IgD-negative memory B cell (primary cell): ENCODE results near the gene PHF2. TPM values are rescaled to one million over a fixed set of nuclear protein-coding genes. Genes with fewer than 3 reads are reported as not detected.

Experiments used
- H3K27ac Mint-ChIP-seq, 3 donors: one replicate each; pipeline ENCODE4 v1.8.0; 2020 to 2022; ENCODE audit warnings: mild to moderate bottlenecking in 3 of 3, mixed read lengths in 3 of 3, moderate library complexity in 1 of 3
- H3K27me3 Mint-ChIP-seq: one replicate; pipeline ENCODE4 v1.8.0; 2021; ENCODE audit warnings: mixed read lengths
- H3K36me3 Mint-ChIP-seq: one replicate; pipeline ENCODE4 v1.8.0; 2020; ENCODE audit warnings: mild to moderate bottlenecking, mixed read lengths
- H3K4me1 Mint-ChIP-seq, 3 donors: one replicate each; pipeline ENCODE4 v1.8.0; 2020 to 2022; ENCODE audit warnings: mixed read lengths in 3 of 3, mild to moderate bottlenecking in 1 of 3
- H3K4me3 Mint-ChIP-seq, 4 donors: one replicate each; pipeline ENCODE4 v1.8.0; 2020 to 2022; ENCODE audit warnings: mild to moderate bottlenecking in 4 of 4, mixed read lengths in 4 of 4, moderate library complexity in 3 of 4
- H3K9me3 Mint-ChIP-seq, 3 donors: one replicate each; pipeline ENCODE4 v1.8.0; 2020 to 2021; ENCODE audit warnings: mixed read lengths in 3 of 3, mild to moderate bottlenecking in 1 of 3
- polyA plus RNA-seq: library from polyadenylated mRNA; unstranded; fragments of 300-500 nt; fragmentation: Illumina TruSeq; gene quantifications from one replicate; pipeline ENCODE4 v1.2.3, GENCODE V29; 2021

PHF2 gene
- polyA plus RNA-seq, 1 donor from 2014 or later, result 1.6 TPM

- Mint-ChIP-seq H3K4me3 (no peak overlapping the region), H3K4me1 (no peaks in the 10 kb centered on the region), H3K27me3 (no peaks in the 10 kb centered on the region), H3K36me3 (peaks cover 3% of the 10 kb centered on the region), H3K27ac (no peak overlapping the region), H3K9me3 (peaks cover 12 to 24% (median 19%) of the 10 kb centered on the region in 3 donors)
Observed at GRCh38 chr9:93693129-93693528, 116.7 kb downstream of the PHF2 start.

DNA sequence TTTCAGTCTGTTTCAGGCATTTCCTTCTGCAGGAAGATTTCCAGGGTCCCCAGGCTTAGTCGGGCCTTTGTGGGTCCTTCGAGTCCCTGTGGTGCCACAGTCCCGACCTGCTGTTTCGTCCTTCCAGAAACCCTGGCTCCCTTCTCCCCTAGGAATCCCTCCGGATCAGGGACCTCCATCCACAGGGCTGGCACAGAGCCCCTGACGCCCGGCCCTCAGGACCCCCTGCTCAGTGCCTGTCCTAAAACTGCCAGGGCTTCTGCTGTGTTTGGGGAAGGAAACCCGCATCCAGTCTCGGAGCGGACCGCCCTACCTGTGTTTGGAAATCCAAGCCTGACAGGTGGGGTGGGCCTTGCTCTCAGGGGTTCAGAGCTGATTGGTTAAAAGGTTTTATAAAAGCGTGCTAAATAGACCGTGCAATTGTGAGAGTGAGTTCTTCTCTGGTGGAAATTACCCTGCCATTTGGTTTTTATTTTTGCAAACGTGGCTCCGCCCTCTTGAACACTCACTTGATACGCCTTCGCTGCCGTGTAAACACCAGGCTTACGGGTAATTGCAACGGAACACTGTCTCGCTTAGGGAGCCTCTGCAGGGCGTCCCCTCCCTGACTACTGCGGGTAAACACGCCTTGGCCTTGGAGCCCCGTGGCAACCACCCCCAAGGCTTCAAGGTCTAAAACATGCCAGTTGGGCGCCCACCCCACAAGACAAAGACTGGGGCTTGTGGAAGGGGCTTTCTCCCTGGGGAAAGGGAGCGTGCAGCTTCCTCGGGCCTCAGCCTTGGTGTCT lies 121.2 kb downstream of the PHF2 start:
- Mint-ChIP-seq H3K4me1 (peaks cover 0 to 2% (median 2%) of the 10 kb centered on the region in 3 donors), H3K4me3 (no peak overlapping the region), H3K9me3 (peaks cover 0 to 15% (median 4%) of the 10 kb centered on the region in 3 donors), H3K27ac (no peak overlapping the region), H3K36me3 (no peaks in the 10 kb centered on the region), H3K27me3 (no peaks in the 10 kb centered on the region)

DNA sequence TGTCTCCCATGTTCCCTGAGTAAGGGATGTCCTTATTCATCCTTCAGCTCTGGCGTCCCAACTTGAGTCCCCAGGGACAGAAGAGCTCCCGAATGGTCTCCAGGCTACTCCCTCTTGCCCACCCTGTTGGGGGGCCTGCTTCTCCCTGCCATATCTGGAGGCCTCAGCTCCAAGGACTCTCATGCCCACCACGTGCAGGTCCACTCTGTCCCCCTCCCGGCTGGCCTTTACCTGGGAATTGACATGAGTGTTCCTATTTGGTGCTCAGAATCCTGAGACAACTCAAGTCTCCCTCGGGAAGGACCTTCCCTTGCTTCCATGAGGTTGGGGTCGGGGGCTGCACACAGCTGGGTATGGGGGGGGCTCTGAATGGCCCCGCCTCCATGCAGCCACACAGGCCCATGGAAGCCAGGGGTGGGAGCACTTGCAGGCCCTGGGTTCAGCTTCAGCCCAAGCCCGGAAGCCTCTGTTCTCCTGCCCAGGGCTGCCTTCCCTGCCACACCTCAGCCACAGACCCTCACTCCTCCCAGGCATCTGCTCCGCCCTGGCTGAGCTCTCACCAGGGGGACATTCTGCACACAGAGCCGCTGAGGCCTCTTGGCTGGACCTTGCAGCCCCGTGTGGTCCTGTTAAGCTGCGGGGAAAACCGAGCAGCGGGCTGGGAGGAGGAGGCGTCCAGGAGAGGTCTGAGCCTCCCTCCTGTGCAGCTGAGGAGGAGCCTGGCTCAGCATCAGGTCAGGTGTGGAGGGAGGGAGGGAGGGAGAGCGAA lies 121.9 kb downstream of the PHF2 start:
- no peak overlapping the region for H3K4me3 Mint-ChIP-seq
- no peaks in the 10 kb centered on the region for H3K27me3 Mint-ChIP-seq
- H3K9me3 Mint-ChIP-seq, result peaks cover 3 to 19% (median 5%) of the 10 kb centered on the region in 3 donors
- H3K27ac Mint-ChIP-seq, result no peak overlapping the region
- H3K36me3 Mint-ChIP-seq, result no peaks in the 10 kb centered on the region
- H3K4me1 Mint-ChIP-seq, result peaks cover 0 to 2% (median 2%) of the 10 kb centered on the region in 3 donors

DNA sequence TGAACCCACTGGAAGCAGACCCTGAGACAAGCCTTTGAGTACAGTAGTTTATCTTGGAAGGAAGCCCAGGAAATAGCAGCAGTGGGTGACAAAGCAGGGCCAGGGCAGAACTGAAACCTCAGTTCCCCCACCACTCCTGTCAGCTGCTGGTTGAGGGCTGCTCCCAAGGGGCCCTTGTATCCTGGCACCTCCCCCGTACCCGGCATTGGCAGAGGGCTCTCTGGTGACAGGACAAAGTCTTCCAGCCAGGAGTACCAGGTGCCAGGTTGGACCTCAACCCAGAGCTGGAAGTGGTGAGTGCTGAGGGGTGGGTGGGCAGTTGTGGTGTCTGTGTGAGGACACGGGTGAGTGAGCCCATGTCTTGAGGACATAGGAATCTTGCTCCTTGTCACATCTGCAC lies 123.3 kb downstream of the PHF2 start:
- H3K9me3 Mint-ChIP-seq, result peaks cover 3 to 19% (median 11%) of the 10 kb centered on the region in 3 donors
- peaks cover 0 to 2% (median 2%) of the 10 kb centered on the region in 3 donors for H3K4me1 Mint-ChIP-seq
- no peaks in the 10 kb centered on the region for H3K36me3 Mint-ChIP-seq
- H3K27ac Mint-ChIP-seq, result no peak overlapping the region
- no peaks in the 10 kb centered on the region for H3K27me3 Mint-ChIP-seq
- no peak overlapping the region for H3K4me3 Mint-ChIP-seq

DNA sequence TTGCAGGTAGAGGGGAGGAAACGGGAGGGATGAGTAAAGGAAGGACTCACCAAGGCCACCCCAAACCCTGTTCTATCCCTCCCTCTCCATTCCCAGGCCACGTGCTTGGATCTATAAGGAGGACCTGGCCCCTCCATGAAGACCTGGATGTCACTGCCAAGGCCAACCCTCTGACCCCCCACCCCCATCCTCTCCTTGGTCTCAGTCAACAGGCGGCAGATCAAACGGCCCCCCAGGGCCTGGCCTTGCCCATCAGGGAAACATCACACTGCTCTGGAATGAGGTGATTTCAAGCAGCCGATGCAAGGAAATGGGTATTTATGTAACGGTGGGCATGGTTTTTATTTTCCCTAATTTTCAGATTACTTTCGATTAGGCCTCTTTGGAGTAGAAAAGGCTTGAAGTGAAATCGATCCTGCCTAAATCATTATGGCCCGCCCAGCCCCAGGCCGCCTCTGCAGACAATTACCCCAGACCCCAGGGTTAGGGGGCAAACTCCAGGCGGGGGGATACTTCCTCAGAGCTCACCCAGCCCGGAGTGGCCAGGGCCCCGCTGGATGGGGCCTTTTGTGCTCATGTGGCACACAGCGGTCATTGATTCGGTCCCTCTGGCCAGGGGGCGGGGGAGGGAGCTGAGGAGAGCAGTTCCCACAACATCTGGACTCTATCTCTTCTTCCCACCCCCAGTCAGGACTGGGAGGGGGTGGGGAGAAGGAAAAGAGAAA lies 125.3 kb downstream of the PHF2 start:
- Mint-ChIP-seq H3K27ac (no peak overlapping the region), H3K27me3 (no peaks in the 10 kb centered on the region), H3K36me3 (no peaks in the 10 kb centered on the region), H3K4me3 (no peak overlapping the region), H3K9me3 (peaks cover 0 to 16% (median 15%) of the 10 kb centered on the region in 3 donors), H3K4me1 (peaks cover 0 to 2% (median 2%) of the 10 kb centered on the region in 3 donors)

DNA sequence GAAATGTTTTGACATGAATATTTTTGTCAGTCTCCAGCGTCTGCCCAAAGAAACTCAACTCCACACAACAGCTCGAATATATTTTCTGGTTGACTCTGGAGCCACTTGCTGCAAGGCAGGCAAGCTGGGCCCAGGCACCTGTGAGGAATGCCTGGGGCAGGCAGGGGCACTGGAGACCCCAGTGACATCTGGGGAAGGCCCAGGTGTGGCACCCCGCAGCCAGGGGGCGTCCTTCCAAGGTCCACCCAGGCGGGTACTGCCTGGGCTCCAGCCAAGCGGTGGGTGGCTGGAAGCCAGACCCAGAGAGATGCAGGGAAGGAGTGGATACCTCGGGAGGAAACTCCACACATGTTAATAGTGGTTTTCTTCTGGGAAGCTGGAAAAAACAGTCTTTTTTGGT lies 125.9 kb downstream of the PHF2 start:
- no peak overlapping the region for H3K27ac Mint-ChIP-seq
- H3K36me3 Mint-ChIP-seq, result no peaks in the 10 kb centered on the region
- H3K9me3 Mint-ChIP-seq, result peaks cover 0 to 16% (median 15%) of the 10 kb centered on the region in 3 donors
- H3K27me3 Mint-ChIP-seq, result peaks cover under 1% of the 10 kb centered on the region
- no peak overlapping the region for H3K4me3 Mint-ChIP-seq
- H3K4me1 Mint-ChIP-seq, result peaks cover 0 to 2% (median 2%) of the 10 kb centered on the region in 3 donors

- Mint-ChIP-seq H3K4me3 (no peak overlapping the region), H3K27me3 (peaks cover 4% of the 10 kb centered on the region), H3K9me3 (peaks cover 3 to 10% (median 6%) of the 10 kb centered on the region in 3 donors), H3K27ac (no peak overlapping the region), H3K36me3 (no peaks in the 10 kb centered on the region), H3K4me1 (no peaks in the 10 kb centered on the region)
Observed at GRCh38 chr9:93708289-93708986, 132.1 kb downstream of the PHF2 start.

DNA sequence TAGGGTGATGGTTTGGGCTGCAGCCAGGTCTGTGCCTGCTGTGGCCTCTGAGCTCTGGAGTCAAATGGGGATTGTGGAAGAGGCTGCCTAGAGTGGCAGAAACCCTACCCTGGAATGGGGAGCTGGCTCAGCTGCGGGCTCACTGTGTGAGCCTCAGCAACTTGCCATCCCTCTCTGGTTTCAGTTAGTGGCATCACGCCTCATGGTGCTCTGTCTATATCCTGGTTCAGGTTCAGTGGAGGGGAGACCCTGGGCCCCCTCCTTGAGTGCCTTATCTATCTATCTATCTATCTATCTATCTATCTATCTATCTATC lies 132.6 kb downstream of the PHF2 start:
- no peaks in the 10 kb centered on the region for H3K36me3 Mint-ChIP-seq
- H3K27me3 Mint-ChIP-seq, result peaks cover 4% of the 10 kb centered on the region
- H3K27ac Mint-ChIP-seq, result no peak overlapping the region
- no peaks in the 10 kb centered on the region for H3K4me1 Mint-ChIP-seq
- no peak overlapping the region for H3K4me3 Mint-ChIP-seq
- H3K9me3 Mint-ChIP-seq, result peaks cover 3 to 8% (median 6%) of the 10 kb centered on the region in 3 donors

DNA sequence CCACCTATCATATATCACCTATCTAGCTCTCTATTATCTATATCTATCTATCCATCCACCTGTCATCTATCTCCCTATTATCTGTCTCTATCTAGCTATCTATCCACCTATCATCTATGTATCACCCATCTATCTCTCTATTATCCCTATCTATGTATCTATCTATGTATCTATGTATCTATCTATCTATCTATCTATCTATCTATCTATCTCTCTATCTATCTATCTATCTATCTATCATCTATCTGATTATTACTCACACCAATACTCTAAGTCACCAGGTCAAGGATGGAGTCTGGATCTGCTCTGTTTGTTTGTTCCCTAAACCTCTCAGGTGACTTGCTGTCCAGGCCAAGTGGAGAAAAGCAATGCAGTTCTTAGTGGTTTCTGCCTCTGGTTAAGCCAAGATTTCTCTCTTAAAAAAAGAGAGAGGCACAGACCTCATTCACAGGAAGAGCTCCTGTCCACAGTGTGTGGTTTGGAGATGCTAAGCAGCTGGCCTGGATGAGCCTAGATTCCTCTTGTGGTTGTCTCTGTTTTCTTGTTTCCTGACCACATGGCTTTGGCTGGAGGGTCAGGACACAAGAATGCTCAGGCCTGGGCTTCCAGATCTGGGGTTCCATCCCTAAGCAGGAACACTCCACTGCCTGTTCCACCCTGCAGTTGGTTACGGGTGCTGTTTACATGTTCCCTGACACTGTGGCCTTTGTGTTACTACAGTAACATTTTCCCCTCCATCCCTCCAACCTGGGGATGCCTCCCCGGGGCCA lies 133.4 kb downstream of the PHF2 start:
- no peaks in the 10 kb centered on the region for H3K36me3 Mint-ChIP-seq
- no peak overlapping the region for H3K27ac Mint-ChIP-seq
- peaks cover 4% of the 10 kb centered on the region for H3K27me3 Mint-ChIP-seq
- H3K4me1 Mint-ChIP-seq, result no peaks in the 10 kb centered on the region
- no peak overlapping the region for H3K4me3 Mint-ChIP-seq
- H3K9me3 Mint-ChIP-seq, result peaks cover 3 to 10% (median 3%) of the 10 kb centered on the region in 3 donors

GRCh38 chr9:93710370-93710723 lies 134.0 kb downstream of the PHF2 start:
- H3K36me3 Mint-ChIP-seq, result no peaks in the 10 kb centered on the region
- peaks cover 4% of the 10 kb centered on the region for H3K27me3 Mint-ChIP-seq
- H3K4me3 Mint-ChIP-seq, result no peak overlapping the region
- H3K9me3 Mint-ChIP-seq, result peaks cover 0 to 10% (median 5%) of the 10 kb centered on the region in 3 donors
- peak overlapping the region in 1 of 3 donors; percentile 41 for H3K27ac Mint-ChIP-seq
- no peaks in the 10 kb centered on the region for H3K4me1 Mint-ChIP-seq

- Mint-ChIP-seq H3K27me3 (peaks cover 4% of the 10 kb centered on the region), H3K36me3 (no peaks in the 10 kb centered on the region), H3K9me3 (peaks cover 0 to 8% (median 5%) of the 10 kb centered on the region in 3 donors), H3K4me3 (no peak overlapping the region), H3K4me1 (no peaks in the 10 kb centered on the region), H3K27ac (no peak overlapping the region)
Observed at GRCh38 chr9:93711002-93711401, 134.6 kb downstream of the PHF2 start.

GRCh38 chr9:93712896-93713295 lies 136.5 kb downstream of the PHF2 start:
- Mint-ChIP-seq H3K9me3 (peaks cover 3 to 7% (median 6%) of the 10 kb centered on the region in 3 donors), H3K27ac (no peak overlapping the region), H3K27me3 (peaks cover 3% of the 10 kb centered on the region)

GRCh38 chr9:93713716-93714115 lies 137.3 kb downstream of the PHF2 start:
- Mint-ChIP-seq H3K4me3 (no peak overlapping the region), H3K4me1 (no peaks in the 10 kb centered on the region), H3K27ac (no peak overlapping the region), H3K36me3 (no peaks in the 10 kb centered on the region), H3K9me3 (peaks cover 3 to 7% (median 6%) of the 10 kb centered on the region in 3 donors), H3K27me3 (peaks cover 3% of the 10 kb centered on the region)

More at GRCh38 chr9:93712896-93713295, 136.5 kb downstream of the PHF2 start:
- Mint-ChIP-seq H3K36me3 (no peaks in the 10 kb centered on the region), H3K4me1 (no peaks in the 10 kb centered on the region), H3K4me3 (no peak overlapping the region)

- Mint-ChIP-seq H3K27me3 (peaks cover 5% of the 10 kb centered on the region), H3K4me1 (no peaks in the 10 kb centered on the region), H3K36me3 (no peaks in the 10 kb centered on the region), H3K9me3 (peaks cover 0 to 4% (median 3%) of the 10 kb centered on the region in 3 donors), H3K27ac (peak overlapping the region in 1 of 3 donors; percentile 22), H3K4me3 (no peak overlapping the region)
Observed at GRCh38 chr9:93721417-93721965, 145.1 kb downstream of the PHF2 start.
